Cerebellar cortex (tissue), 1 donor: ENCODE results near the gene ADAT2.
"Not testable (repeated sequence)": the region's sequence is repeated elsewhere in the genome, so short reads cannot be mapped to it uniquely, and the experiment has no call there.

Experiments used
- DNase-seq: peaks from one replicate; pipeline ENCODE4 v3.0.0-alpha.2; 2015; ENCODE audit warnings: low spot score

The ADAT2 gene

GRCh38 chr6:143450453-143451371 lies at the start of gene ADAT2, which contains the start of gene PEX3:
ADAT2 (minus strand) TSS chr6:143450695; CDS start chr6:143450658, 37 bp downstream.
PEX3 (plus strand) TSS chr6:143450805; CDS start chr6:143451043, 238 bp downstream.
- DNase-seq: peak; percentile 91

GRCh38 chr6:143498428-143498827 lies 47.9 kb upstream of the ADAT2 start:
- DNase-seq: no peak

GRCh38 chr6:143496974-143497373 lies 46.5 kb upstream of the ADAT2 start:
- no peak for DNase-seq

GRCh38 chr6:143490775-143491174 lies 40.3 kb upstream of the ADAT2 start:
- DNase-seq: no peak

- DNase-seq: no peak
These were observed 39.7 kb upstream of the ADAT2 start for GRCh38 chr6:143490244-143490643.

GRCh38 chr6:143486752-143487151 lies 36.3 kb upstream of the ADAT2 start:
- no peak for DNase-seq

GRCh38 chr6:143485967-143486366 lies 35.5 kb upstream of the ADAT2 start:
- DNase-seq: no peak

- DNase-seq: no peak
These were observed 32.1 kb upstream of the ADAT2 start for GRCh38 chr6:143482593-143482992.

- DNase-seq: no peak
These were observed 28.1 kb upstream of the ADAT2 start for GRCh38 chr6:143478479-143479062.

GRCh38 chr6:143476545-143476944 lies 26.1 kb upstream of the ADAT2 start:
- DNase-seq: no peak

GRCh38 chr6:143471822-143472221 lies 21.3 kb upstream of the ADAT2 start:
- DNase-seq: no peak

- DNase-seq: not testable (repeated sequence)
These were observed 18.3 kb upstream of the ADAT2 start for GRCh38 chr6:143468823-143469222.

GRCh38 chr6:143468026-143468425 lies 17.5 kb upstream of the ADAT2 start:
- no peak for DNase-seq

- DNase-seq: no peak
These were observed 15.1 kb upstream of the ADAT2 start for GRCh38 chr6:143465546-143465945.

- DNase-seq: no peak
These were observed 7.3 kb upstream of the ADAT2 start for GRCh38 chr6:143457563-143458359.

GRCh38 chr6:143451531-143451930 lies 1.0 kb upstream of the ADAT2 start:
- peak; percentile 6 for DNase-seq

- DNase-seq: peak; percentile 39
These were observed 612 bp downstream of the ADAT2 start for GRCh38 chr6:143449714-143450452.

- no peak for DNase-seq
These were observed 1.3 kb downstream of the ADAT2 start for GRCh38 chr6:143449082-143449713.

GRCh38 chr6:143447865-143448264 lies 2.6 kb downstream of the ADAT2 start:
- not testable (repeated sequence) for DNase-seq

- no peak for DNase-seq
These were observed 7.4 kb downstream of the ADAT2 start for GRCh38 chr6:143443096-143443495.
